GM12878 (cell line): Measurements from ENCODE around the gene BMP2. TPM values are rescaled to one million over a fixed set of nuclear protein-coding genes. Genes with fewer than 3 reads are reported as not detected.

Experiments used
- ATAC-seq: fragments of 200-7000 bp; cut with Tn5 transposase; 3 replicates; pipeline ENCODE4 v1.9.1; 2020; ENCODE audit warnings: mild to moderate bottlenecking, moderate library complexity
- BruUV-seq: library from RNA; stranded (reverse); fragments of 400-500 nt; replicated peaks from 2 replicates; lab custom pipeline; 2021; lab: Mats Ljungman, UMichigan
- CTCF ChIA-PET: fragments of 300-600 bp; sonication (Branson Sonifier 250); formaldehyde crosslinking; extraction: SDS; loops from one replicate; lab custom pipeline; 2021; ENCODE audit warnings: inconsistent platforms; lab: Yijun Ruan, JAX
- POLR2A ChIA-PET: fragments of 350-600 bp; formaldehyde crosslinking; extraction: SDS; loops from one replicate; lab custom pipeline; 2021; ENCODE audit warnings: inconsistent platforms; lab: Charles Lee
- RAD21 ChIA-PET: fragments of 300-600 bp; sonication (Branson Sonifier 250); formaldehyde crosslinking; loops from one replicate; lab custom pipeline; 2023; ENCODE audit warnings: antibody characterized with exemption; ENCODE audit not compliant: unreplicated experiment; lab: Charles Lee
- SMC1A ChIA-PET: fragments of 300-600 bp; sonication (Branson Sonifier 250); formaldehyde crosslinking; loops from one replicate; lab custom pipeline; 2023; ENCODE audit not compliant: unreplicated experiment, uncharacterized antibody; lab: Charles Lee
- DNase-seq: peaks from one replicate; pipeline ENCODE4 v3.0.0-alpha.2; 2011; ENCODE audit warnings: low read depth, low spot score
- FAIRE-seq: peaks from 3 replicates; lab custom pipeline; 2011; peaks lifted over from hg19 to GRCh38; lab: Jason Lieb, UNC
- H2AFZ ChIP-seq: 2 replicates; pipeline ENCODE4 v1.6.0; 2011; ENCODE audit warnings: low read depth, low read length, control low read depth; ENCODE audit not compliant: control insufficient read depth
- H3K27ac ChIP-seq: 2 replicates; pipeline ENCODE4 v1.5.1; 2011; ENCODE audit warnings: control low read depth; ENCODE audit not compliant: control insufficient read depth, insufficient read depth
- H3K27me3 ChIP-seq, 2 experiments: replicated peaks in 1 of 2; 2 replicates each; pipeline versions ENCODE4 v1.6.0 to v1.6.1; 2011; ENCODE audit warnings: low read length in 1 of 2; ENCODE audit not compliant: control insufficient read depth in 2 of 2, insufficient read depth in 2 of 2
- H3K36me3 ChIP-seq, 2 experiments: 2 replicates each; pipeline ENCODE4 v1.5.1; 2011; ENCODE audit warnings: low read length in 1 of 2; ENCODE audit not compliant: control insufficient read depth in 2 of 2, insufficient read depth in 2 of 2
- H3K4me1 ChIP-seq: 2 replicates; pipeline ENCODE4 v1.6.1; 2011; ENCODE audit warnings: mild to moderate bottlenecking, low read length, moderate library complexity, mixed read lengths; ENCODE audit not compliant: control insufficient read depth, insufficient read depth
- H3K4me2 ChIP-seq: 2 replicates; pipeline ENCODE4 v1.6.0; 2011; ENCODE audit warnings: control low read depth; ENCODE audit not compliant: control insufficient read depth, insufficient read depth
- H3K4me3 ChIP-seq: fragments of 200-600 bp; sonication (generic); 2 replicates; pipeline ENCODE4 v1.5.1; 2016
- H3K79me2 ChIP-seq: 2 replicates; pipeline ENCODE4 v1.6.0; 2011; ENCODE audit warnings: low read length; ENCODE audit not compliant: control insufficient read depth, insufficient read depth
- H3K9ac ChIP-seq: 2 replicates; pipeline ENCODE4 v1.8.0; 2011; ENCODE audit warnings: low read length, control low read depth, mixed read lengths; ENCODE audit not compliant: control insufficient read depth, insufficient read depth
- H3K9me3 ChIP-seq: replicated peaks from 3 replicates; pipeline ENCODE4 v1.5.1; 2011; ENCODE audit warnings: mild to moderate bottlenecking, low read length; ENCODE audit not compliant: control insufficient read depth, insufficient read depth
- H4K20me1 ChIP-seq: 2 replicates; pipeline ENCODE4 v1.6.0; 2011; ENCODE audit not compliant: control insufficient read depth, insufficient read depth
- BHLHE40 ChIP-seq, 2 experiments: fragments of 450-650 bp in 1 of 2; IDR thresholded peaks; 2 replicates each; pipeline ENCODE4 v1.6.1; 2011 to 2017; ENCODE audit warnings: low read depth in 2 of 2, borderline replicate concordance in 1 of 2, improper control_type of control experiment in 1 of 2, low read length in 1 of 2, mild to moderate bottlenecking in 1 of 2
- CEBPB ChIP-seq, 2 experiments: fragments of 150-350 bp in 1 of 2; IDR thresholded peaks; 2 replicates each; pipeline ENCODE4 v1.6.1; 2012 to 2014; ENCODE audit warnings: low read depth in 2 of 2, low read length in 2 of 2, borderline replicate concordance in 1 of 2, inconsistent platforms in 1 of 2
- ELK1 ChIP-seq: IDR thresholded peaks from 2 replicates; pipeline ENCODE4 v1.6.1; 2012; ENCODE audit warnings: low read depth, low read length, improper control_type of control experiment
- FOS ChIP-seq: IDR thresholded peaks from 3 replicates; pipeline ENCODE4 v1.6.1; 2011; ENCODE audit warnings: borderline replicate concordance; ENCODE audit not compliant: insufficient read length; ENCODE audit errors: extremely low read depth
- HSF1 ChIP-seq: fragments of 150-350 bp; IDR thresholded peaks from 2 replicates; pipeline ENCODE4 v1.6.1; 2014; ENCODE audit warnings: mild to moderate bottlenecking, low read depth, low read length
- IRF4 ChIP-seq: IDR thresholded peaks from 2 replicates; pipeline ENCODE4 v1.6.1; 2011; ENCODE audit warnings: low read depth, low read length
- IRF5 ChIP-seq: fragments of 450-650 bp; IDR thresholded peaks from 2 replicates; pipeline ENCODE4 v1.6.1; 2017; ENCODE audit warnings: borderline replicate concordance
- MXI1 ChIP-seq: fragments of 150-350 bp; IDR thresholded peaks from 2 replicates; pipeline ENCODE4 v1.6.1; 2011; ENCODE audit warnings: low read depth, mild to moderate bottlenecking, inconsistent platforms, low read length, improper control_type of control experiment
- NR2C1 ChIP-seq: fragments of 450-650 bp; IDR thresholded peaks from 2 replicates; pipeline ENCODE4 v1.6.1; 2017; ENCODE audit warnings: antibody characterized with exemption, mild to moderate bottlenecking, moderate library complexity
- STAT3 ChIP-seq: IDR thresholded peaks from 2 replicates; pipeline ENCODE4 v1.6.1; 2011; ENCODE audit warnings: low read depth, low read length, improper control_type of control experiment
- USF1 ChIP-seq: IDR thresholded peaks from 2 replicates; pipeline ENCODE4 v1.6.1; 2011; ENCODE audit warnings: borderline replicate concordance, low read depth, mild to moderate bottlenecking, moderate library complexity, mixed read lengths, low read length; ENCODE audit not compliant: insufficient read depth; ENCODE audit errors: extremely low read length
- ZBTB11 ChIP-seq: fragments of 450-650 bp; formaldehyde crosslinking; IDR thresholded peaks from 2 replicates; pipeline ENCODE4 v1.5.0; 2022; ENCODE audit warnings: mild to moderate bottlenecking, missing genetic modification characterization
- WGBS: methylation state at CpG from one replicate; pipeline ENCODE4 v1.1.6; 2016; ENCODE audit warnings: low lambda C conversion rate; ENCODE audit not compliant: insufficient replicate concordance, insufficient coverage; ENCODE audit errors: missing lambda C conversion rate; 5-methylcytosine and 5-hydroxymethylcytosine counted together
- in situ Hi-C: fragments of 300-500 bp; cut with MboI; formaldehyde crosslinking; loops from 9 replicates; pipeline ENCODE4 v1.14.3; 2018; ENCODE audit warnings: mixed read lengths
- intact Hi-C: fragments of 100-400 bp; cut with micrococcal nuclease; formaldehyde crosslinking; loops from one replicate; pipeline ENCODE4 v1.14.2; 2022; ENCODE audit not compliant: unreplicated experiment
- polyA plus RNA-seq, 11 experiments: library from polyadenylated mRNA; depleted of rRNA in 4 of 11; unstranded in 6 of 11; stranded (reverse) in 5 of 11; fragments of >200 nt; fragmentation: Nextera tagmentation in 4 of 11; fragmentation: Illumina TruSeq in 1 of 11; extraction: Ambion mirVana in 4 of 11; extraction: Trizol in 1 of 11; gene quantifications; 1 replicate in 1 of 11; 2 replicates in 10 of 11; pipeline versions ENCODE4 v1.2.1 to v1.2.3, GENCODE V29; 2011 to 2016; ENCODE audit warnings: inconsistent platforms in 2 of 11, missing spikeins in 2 of 11, low read depth in 1 of 11
- total RNA-seq, 4 experiments: library from RNA; depleted of rRNA in 3 of 4; stranded (reverse); fragments of >200 nt in 3 of 4; fragmentation: Illumina TruSeq in 1 of 4; extraction: Trizol in 1 of 4; gene quantifications; 2 replicates each; pipeline versions ENCODE4 v1.2.1 to v1.2.3, GENCODE V29; 2013 to 2021

BMP2 gene
- total and polyA plus RNA-seq, 10 of the 15 experiments (the other 5 are each of a cell fraction or from before 2014, with no cell fraction given): 0.35 to 3.2 (median 0.71) TPM

- no peak for ATAC-seq
- Histone ChIP-seq H3K27me3 (no peaks in the 10 kb centered on the region; a peak in 1 of 4 replicates), H3K36me3 (no peaks in the 10 kb centered on the region), H3K4me1 (no peaks in the 10 kb centered on the region), H3K9ac (no peak overlapping the region), H3K79me2 (no peaks in the 10 kb centered on the region), H3K9me3 (no peaks in the 10 kb centered on the region), H3K4me3 (no peak overlapping the region), H3K4me2 (no peak overlapping the region), H3K27ac (no peak overlapping the region), H2AFZ (no peak overlapping the region), H4K20me1 (no peaks in the 10 kb centered on the region)
- DNase-seq: no peak
- intact Hi-C loops (loop anchor here (5.0 kb wide), 1 partner anchor 647 kb away; no protein-coding TSS in a partner anchor), in situ Hi-C loops (loop anchor here (10.0 kb wide), 1 partner anchor 1030 kb away; no protein-coding TSS in a partner anchor)
- ChIA-PET POLR2A (interaction anchor here (0.6 to 1.3 kb wide), 2 partner anchors 14 to 643 kb away, joined by 4 to 5 read pairs; no protein-coding TSS in a partner anchor), CTCF (interaction anchor here (1.0 to 7.6 kb wide), 9 partner anchors 9 to 460 kb away, joined by 3 to 46 read pairs (median 3); no protein-coding TSS in a partner anchor), RAD21 (interaction anchor here (1.3 kb wide), 1 partner anchor 55 kb away, joined by 4 read pairs; no protein-coding TSS in a partner anchor), SMC1A (interaction anchor here (1.1 to 3.1 kb wide), 12 partner anchors 9 to 461 kb away, joined by 3 to 16 read pairs (median 4); no protein-coding TSS in a partner anchor)
- no peak for FAIRE-seq
- 0% methylated on average over 5 of the region's 5 CpGs for WGBS
- BruUV-seq: no TSS peak
- TF ChIP-seq IRF4 (no peak), STAT3 (no peak), NR2C1 (no peak), CEBPB (IDR thresholded peaks at IDR 0.05; ENCODE audit: borderline replicate concordance in 1 of 2, low read depth in 2 of 2, low read length in 2 of 2) (no peak), ZBTB11 (CRISPR knock-in tag) (no peak), ELK1 (no peak), MXI1 (no peak), HSF1 (no peak), USF1 (no peak), BHLHE40 (IDR thresholded peaks at IDR 0.05; ENCODE audit: borderline replicate concordance in 1 of 2, low read depth in 2 of 2, low read length in 1 of 2) (no peak), FOS (no peak), IRF5 (no peak)
These were observed 56.9 kb downstream of the BMP2 start for GRCh38 chr20:6824401-6824800.
